WTC11 (cell line): ENCODE data around the gene SIRT2. TPM values are rescaled to one million over a fixed set of nuclear protein-coding genes. Genes with fewer than 3 reads are reported as not detected.

Experiments
- ATAC-seq: fragments of 200-7000 bp; cut with Tn5 transposase; 2 replicates; pipeline ENCODE4 v1.10.0; 2021; ENCODE audit warnings: mild to moderate bottlenecking, moderate library complexity
- CTCF ChIA-PET: fragments of 300-600 bp; sonication (Branson Sonifier 250); formaldehyde crosslinking; loops from one replicate; lab custom pipeline; 2021; ENCODE audit warnings: antibody characterized with exemption; lab: Charles Lee
- POLR2A ChIA-PET: fragments of 350-600 bp; sonication (Branson Sonifier 250); formaldehyde crosslinking; loops from one replicate; lab custom pipeline; 2021; ENCODE audit warnings: antibody characterized with exemption; lab: Charles Lee
- DNase-seq: peaks from one replicate; pipeline ENCODE4 v3.0.0; 2021; ENCODE audit warnings: low spot score
- H3K27ac Mint-ChIP-seq: 2 replicates; pipeline ENCODE4 v1.8.0; 2021; ENCODE audit warnings: mixed read lengths
- H3K27me3 Mint-ChIP-seq: 2 replicates; pipeline ENCODE4 v1.8.0; 2021; ENCODE audit warnings: low read depth, mild to moderate bottlenecking, moderate library complexity, mixed read lengths
- H3K36me3 Mint-ChIP-seq: 2 replicates; pipeline ENCODE4 v1.8.0; 2021; ENCODE audit warnings: mixed read lengths
- H3K4me1 Mint-ChIP-seq: 2 replicates; pipeline ENCODE4 v1.8.0; 2022; ENCODE audit warnings: mixed read lengths
- H3K4me3 Mint-ChIP-seq: 2 replicates; pipeline ENCODE4 v1.8.0; 2021; ENCODE audit warnings: mild to moderate bottlenecking, moderate library complexity, mixed read lengths
- H3K9me3 Mint-ChIP-seq: 2 replicates; pipeline ENCODE4 v1.8.0; 2021; ENCODE audit warnings: mixed read lengths
- ARID4B ChIP-seq: sonication (generic); formaldehyde crosslinking; IDR thresholded peaks from 2 replicates; pipeline ENCODE4 v1.8.0; 2023; ENCODE audit warnings: missing genetic modification reagents, mild to moderate bottlenecking, borderline replicate concordance
- ATF3 ChIP-seq: sonication (generic); formaldehyde crosslinking; conservative IDR thresholded peaks from 2 replicates; pipeline ENCODE4 v1.8.1; 2022; ENCODE audit warnings: mild to moderate bottlenecking, missing genetic modification reagents
- ATF6 ChIP-seq: sonication (generic); formaldehyde crosslinking; IDR thresholded peaks from 2 replicates; pipeline ENCODE4 v1.8.1; 2023; ENCODE audit warnings: mild to moderate bottlenecking, missing genetic modification reagents
- FOXP1 ChIP-seq: sonication (generic); formaldehyde crosslinking; IDR thresholded peaks from 2 replicates; pipeline ENCODE4 v1.8.0; 2022; ENCODE audit warnings: missing genetic modification reagents, mild to moderate bottlenecking, moderate library complexity, borderline replicate concordance
- GTF2I ChIP-seq: fragments of 250-450 bp; sonication (Bioruptor Pico); conservative IDR thresholded peaks from 2 replicates; pipeline ENCODE4 v1.4.0; 2021; ENCODE audit warnings: mild to moderate bottlenecking
- MAX ChIP-seq: sonication (generic); formaldehyde crosslinking; IDR thresholded peaks from 2 replicates; pipeline ENCODE4 v1.8.0; 2022; ENCODE audit warnings: mild to moderate bottlenecking, missing genetic modification reagents
- MLX ChIP-seq: sonication (generic); formaldehyde crosslinking; IDR thresholded peaks from 2 replicates; pipeline ENCODE4 v1.8.1; 2023; ENCODE audit warnings: mild to moderate bottlenecking, missing genetic modification reagents, moderate library complexity
- PREB ChIP-seq: sonication (generic); formaldehyde crosslinking; IDR thresholded peaks from 2 replicates; pipeline ENCODE4 v1.8.1; 2022; ENCODE audit warnings: mild to moderate bottlenecking, missing genetic modification reagents, moderate library complexity, borderline replicate concordance
- RELA ChIP-seq: sonication (generic); formaldehyde crosslinking; IDR thresholded peaks from 2 replicates; pipeline ENCODE4 v1.8.1; 2022; ENCODE audit warnings: missing genetic modification reagents, mild to moderate bottlenecking, borderline replicate concordance
- SMAD4 ChIP-seq: sonication (generic); formaldehyde crosslinking; IDR thresholded peaks from 2 replicates; pipeline ENCODE4 v1.8.0; 2022; ENCODE audit warnings: mild to moderate bottlenecking, missing genetic modification reagents
- TEAD4 ChIP-seq: sonication (generic); formaldehyde crosslinking; IDR thresholded peaks from 2 replicates; pipeline ENCODE4 v1.8.0; 2022; ENCODE audit warnings: mild to moderate bottlenecking, missing genetic modification reagents
- ZNF317 ChIP-seq: sonication (generic); formaldehyde crosslinking; IDR thresholded peaks from 2 replicates; pipeline ENCODE4 v1.8.1; 2023; ENCODE audit warnings: low read depth, mild to moderate bottlenecking, moderate library complexity, missing genetic modification reagents, borderline replicate concordance
- total RNA-seq: library from RNA; stranded (reverse); gene quantifications from 3 replicates; pipeline ENCODE4 v1.2.3, GENCODE V29; 2021

Gene SIRT2
- total RNA-seq, 1 experiment from 2014 or later = 9.5 TPM

- ChIA-PET POLR2A (interaction anchor here (1.6 kb wide), 1 partner anchor 13 kb away, joined by 5 read pairs; the partner anchor contains the start of genes NFKBIB and SIRT2), CTCF (interaction anchor here (0.9 to 1.5 kb wide), 6 partner anchors 11 to 143 kb away, joined by 3 to 10 read pairs (median 4); partner anchors contain the start of genes ECH1, MRPS12 and SARS2)
- Mint-ChIP-seq H3K27ac (no peak overlapping the region), H3K4me3 (no peak overlapping the region), H3K27me3 (peaks cover 10% of the 10 kb centered on the region), H3K9me3 (no peaks in the 10 kb centered on the region), H3K36me3 (peaks cover 2% of the 10 kb centered on the region), H3K4me1 (peaks cover 4% of the 10 kb centered on the region; the same call in 1 of the 2 replicates)
- DNase-seq = no peak
- TF ChIP-seq ARID4B (CRISPR knock-in tag) (no peak), MAX (CRISPR knock-in tag) (no peak), FOXP1 (no peak), ATF6 (no peak), PREB (CRISPR knock-in tag) (no peak), TEAD4 (CRISPR knock-in tag) (no peak), ZNF317 (CRISPR knock-in tag) (no peak), MLX (CRISPR knock-in tag) (no peak)
- no peak for ATAC-seq
Measured at GRCh38 chr19:38912600-38913514, 13.4 kb upstream of the SIRT2 start.

GRCh38 chr19:38911388-38912001 is 12.1 kb upstream of the SIRT2 start:
- no peak for DNase-seq
- TF ChIP-seq ATF3 = no peak
- no peak for TF ChIP-seq GTF2I (CRISPR knock-in tag)
- TF ChIP-seq RELA (CRISPR knock-in tag) = no peak
- no peak for TF ChIP-seq SMAD4 (CRISPR knock-in tag)
- TF ChIP-seq, all 79 proteins: peak for 0
- no peak overlapping the region for H3K27ac Mint-ChIP-seq
- ChIA-PET CTCF (interaction anchor here (0.8 to 1.5 kb wide), 6 partner anchors 11 to 509 kb away, joined by 3 to 10 read pairs (median 4); partner anchors contain the start of genes ECH1, FAM98C, MRPS12 and NFKBIB), POLR2A (interaction anchor here (0.6 to 1.6 kb wide), 2 partner anchors 12 to 156 kb away, joined by 5 read pairs; partner anchors contain the start of genes NFKBIB and SIRT2)
- no peak overlapping the region for H3K4me3 Mint-ChIP-seq
- peaks cover 8% of the 10 kb centered on the region for H3K36me3 Mint-ChIP-seq
- ATAC-seq = peak; percentile 26
- H3K4me1 Mint-ChIP-seq = peaks cover 4% of the 10 kb centered on the region; the same call in 1 of the 2 replicates
- peaks cover 10% of the 10 kb centered on the region for H3K27me3 Mint-ChIP-seq
- H3K9me3 Mint-ChIP-seq = no peaks in the 10 kb centered on the region
